Parathyroid adenoma (tissue), 2 donors: ENCODE data around the gene ATP13A3.

Experiments
- H2AFZ ChIP-seq: fragments of 300-600 bp; sonication (generic); one replicate; pipeline ENCODE4 v1.7.0; 2017; ENCODE audit warnings: antibody characterized with exemption, mild to moderate bottlenecking
- H3K27ac ChIP-seq: fragments of 300-600 bp; sonication (generic); one replicate; pipeline ENCODE4 v1.7.0; 2017
- H3K27me3 ChIP-seq: fragments of 300-600 bp; sonication (generic); one replicate; pipeline ENCODE4 v1.7.0; 2017; ENCODE audit warnings: low read length; ENCODE audit not compliant: control insufficient read depth, insufficient read depth
- H3K36me3 ChIP-seq: fragments of 300-600 bp; sonication (generic); one replicate; pipeline ENCODE4 v1.7.0; 2017; ENCODE audit warnings: low read length; ENCODE audit not compliant: control insufficient read depth, insufficient read depth
- H3K4me1 ChIP-seq: fragments of 300-600 bp; sonication (generic); one replicate; pipeline ENCODE4 v1.7.0; 2017; ENCODE audit warnings: control low read depth
- H3K4me2 ChIP-seq: fragments of 300-600 bp; sonication (generic); one replicate; pipeline ENCODE4 v1.7.0; 2017; ENCODE audit warnings: low read length
- H3K4me3 ChIP-seq: fragments of 300-600 bp; sonication (generic); one replicate; pipeline ENCODE4 v1.7.0; 2017; ENCODE audit warnings: low read depth, low read length
- H3K79me2 ChIP-seq: fragments of 300-600 bp; sonication (generic); one replicate; pipeline ENCODE4 v1.7.0; 2017; ENCODE audit warnings: control low read depth
- H3K9ac ChIP-seq: fragments of 300-600 bp; sonication (generic); one replicate; pipeline ENCODE4 v1.7.0; 2017; ENCODE audit warnings: mild to moderate bottlenecking
- H3K9me3 ChIP-seq: fragments of 300-600 bp; sonication (generic); one replicate; pipeline ENCODE4 v1.7.0; 2017; ENCODE audit warnings: low read length; ENCODE audit not compliant: control insufficient read depth
- TF ChIP-seq, protein P1 (sequence below): fragments of 300-600 bp; sonication (generic); IDR thresholded peaks from one replicate; pipeline ENCODE4 v1.7.0; 2017; ENCODE audit warnings: antibody characterized with exemption, mild to moderate bottlenecking
- donor health status: primary hyperparathyroidism.

ATP13A3 gene

DNA sequence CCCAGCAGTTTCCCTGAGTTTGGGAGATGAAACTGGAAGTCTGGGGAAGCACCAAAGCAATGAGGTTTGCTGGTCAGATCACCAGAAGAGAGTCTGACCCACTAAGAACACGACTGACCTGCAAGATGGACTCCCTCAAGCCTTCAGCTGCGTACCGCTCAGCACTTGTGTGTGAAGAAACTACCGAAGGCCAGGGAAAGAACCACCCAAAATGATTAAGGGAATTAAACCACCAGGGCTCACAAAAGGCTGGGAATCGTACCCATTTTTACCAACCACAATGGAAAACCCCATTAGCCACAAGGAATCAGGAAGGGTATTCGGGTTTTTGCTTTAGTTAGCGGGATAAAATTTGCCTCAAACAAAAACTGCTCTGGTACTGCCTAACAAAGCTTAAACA is 21.6 kb downstream of the ATP13A3 start:
- Histone ChIP-seq H3K79me2 (peaks cover 22% of the 10 kb centered on the region), H3K4me2 (no peak overlapping the region), H3K9ac (no peak overlapping the region), H3K4me3 (no peak overlapping the region), H3K27ac (no peak overlapping the region), H3K4me1 (no peaks in the 10 kb centered on the region), H3K27me3 (no peaks in the 10 kb centered on the region), H2AFZ (no peak overlapping the region), H3K36me3 (no peaks in the 10 kb centered on the region), H3K9me3 (no peaks in the 10 kb centered on the region)
- TF ChIP-seq, protein P1, sequence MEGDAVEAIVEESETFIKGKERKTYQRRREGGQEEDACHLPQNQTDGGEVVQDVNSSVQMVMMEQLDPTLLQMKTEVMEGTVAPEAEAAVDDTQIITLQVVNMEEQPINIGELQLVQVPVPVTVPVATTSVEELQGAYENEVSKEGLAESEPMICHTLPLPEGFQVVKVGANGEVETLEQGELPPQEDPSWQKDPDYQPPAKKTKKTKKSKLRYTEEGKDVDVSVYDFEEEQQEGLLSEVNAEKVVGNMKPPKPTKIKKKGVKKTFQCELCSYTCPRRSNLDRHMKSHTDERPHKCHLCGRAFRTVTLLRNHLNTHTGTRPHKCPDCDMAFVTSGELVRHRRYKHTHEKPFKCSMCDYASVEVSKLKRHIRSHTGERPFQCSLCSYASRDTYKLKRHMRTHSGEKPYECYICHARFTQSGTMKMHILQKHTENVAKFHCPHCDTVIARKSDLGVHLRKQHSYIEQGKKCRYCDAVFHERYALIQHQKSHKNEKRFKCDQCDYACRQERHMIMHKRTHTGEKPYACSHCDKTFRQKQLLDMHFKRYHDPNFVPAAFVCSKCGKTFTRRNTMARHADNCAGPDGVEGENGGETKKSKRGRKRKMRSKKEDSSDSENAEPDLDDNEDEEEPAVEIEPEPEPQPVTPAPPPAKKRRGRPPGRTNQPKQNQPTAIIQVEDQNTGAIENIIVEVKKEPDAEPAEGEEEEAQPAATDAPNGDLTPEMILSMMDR, result no peak

DNA sequence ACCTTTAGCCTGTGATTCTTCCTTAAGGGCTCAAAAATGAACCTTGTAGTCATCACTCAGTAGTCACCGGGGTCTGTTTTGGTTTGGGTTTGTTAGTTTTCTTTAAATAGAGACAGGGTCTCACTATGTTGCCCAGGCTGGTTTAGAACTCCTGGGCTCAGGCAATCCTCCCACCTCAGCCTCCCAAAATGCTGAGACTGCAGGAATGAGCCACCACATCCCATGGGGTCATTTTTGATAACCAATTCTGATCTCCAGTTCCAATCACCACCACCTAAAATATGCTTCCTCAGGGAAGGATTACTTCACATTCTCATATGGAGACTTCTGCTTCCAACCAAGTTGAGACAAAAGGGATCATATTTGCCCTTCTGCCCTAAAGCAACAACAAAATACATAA is 22.1 kb downstream of the ATP13A3 start:
- no peaks in the 10 kb centered on the region for H3K36me3 ChIP-seq
- H3K4me2 ChIP-seq, result no peak overlapping the region
- no peak overlapping the region for H2AFZ ChIP-seq
- no peak overlapping the region for H3K9ac ChIP-seq
- no peaks in the 10 kb centered on the region for H3K4me1 ChIP-seq
- TF ChIP-seq, protein P1, result no peak
- no peak overlapping the region for H3K4me3 ChIP-seq
- no peaks in the 10 kb centered on the region for H3K27me3 ChIP-seq
- no peak overlapping the region for H3K27ac ChIP-seq
- peaks cover 23% of the 10 kb centered on the region for H3K79me2 ChIP-seq
- H3K9me3 ChIP-seq, result no peaks in the 10 kb centered on the region

DNA sequence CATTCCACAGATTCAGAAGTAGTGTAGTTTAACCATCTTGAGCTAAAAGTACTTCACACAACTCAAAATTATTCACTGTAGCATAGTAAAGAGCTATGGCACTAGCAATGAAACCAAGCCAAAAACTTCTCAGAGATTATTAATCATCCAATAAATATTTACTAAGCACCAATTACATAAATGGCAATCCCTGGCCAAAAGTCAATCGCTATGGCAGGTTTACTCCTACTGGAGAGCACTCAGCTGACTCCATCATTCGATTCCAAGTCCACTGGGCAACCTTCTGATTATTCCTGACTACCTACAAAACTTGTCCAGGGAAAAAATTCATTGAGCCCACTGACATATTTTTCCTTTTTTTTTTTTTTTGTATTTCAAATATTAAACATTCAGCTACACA is 23.9 kb downstream of the ATP13A3 start:
- H3K36me3 ChIP-seq, result no peaks in the 10 kb centered on the region
- H3K4me2 ChIP-seq, result no peak overlapping the region
- H3K4me3 ChIP-seq, result no peak overlapping the region
- peaks cover 20% of the 10 kb centered on the region for H3K79me2 ChIP-seq
- TF ChIP-seq, protein P1, result no peak
- no peak overlapping the region for H3K27ac ChIP-seq
- no peaks in the 10 kb centered on the region for H3K27me3 ChIP-seq
- H2AFZ ChIP-seq, result no peak overlapping the region
- H3K9ac ChIP-seq, result no peak overlapping the region
- no peaks in the 10 kb centered on the region for H3K4me1 ChIP-seq
- no peaks in the 10 kb centered on the region for H3K9me3 ChIP-seq

DNA sequence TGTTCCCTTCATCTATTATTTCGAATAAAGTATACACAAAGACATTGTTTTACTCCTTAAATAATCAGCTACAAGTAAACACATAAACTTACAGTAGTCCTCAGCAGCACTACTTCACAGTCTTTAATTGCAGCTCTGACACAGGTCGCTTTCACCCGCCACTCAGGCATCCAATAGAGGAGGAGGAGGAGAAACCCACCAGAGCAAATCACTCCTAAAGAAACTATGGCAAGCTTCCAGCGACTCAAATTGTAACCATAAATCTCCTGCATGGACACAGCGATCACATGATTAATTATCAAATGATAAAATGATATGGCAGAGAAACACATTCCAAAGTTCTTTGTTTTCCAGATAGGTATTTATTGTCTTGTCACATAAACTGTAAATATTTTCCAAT is 26.2 kb downstream of the ATP13A3 start:
- Histone ChIP-seq H3K27ac (no peak overlapping the region), H3K4me1 (no peaks in the 10 kb centered on the region), H3K27me3 (no peaks in the 10 kb centered on the region), H3K9me3 (no peaks in the 10 kb centered on the region), H3K4me2 (no peak overlapping the region), H3K36me3 (no peaks in the 10 kb centered on the region), H3K4me3 (no peak overlapping the region), H3K9ac (no peak overlapping the region), H3K79me2 (peaks cover 19% of the 10 kb centered on the region), H2AFZ (no peak overlapping the region)
- TF ChIP-seq, protein P1, result no peak

DNA sequence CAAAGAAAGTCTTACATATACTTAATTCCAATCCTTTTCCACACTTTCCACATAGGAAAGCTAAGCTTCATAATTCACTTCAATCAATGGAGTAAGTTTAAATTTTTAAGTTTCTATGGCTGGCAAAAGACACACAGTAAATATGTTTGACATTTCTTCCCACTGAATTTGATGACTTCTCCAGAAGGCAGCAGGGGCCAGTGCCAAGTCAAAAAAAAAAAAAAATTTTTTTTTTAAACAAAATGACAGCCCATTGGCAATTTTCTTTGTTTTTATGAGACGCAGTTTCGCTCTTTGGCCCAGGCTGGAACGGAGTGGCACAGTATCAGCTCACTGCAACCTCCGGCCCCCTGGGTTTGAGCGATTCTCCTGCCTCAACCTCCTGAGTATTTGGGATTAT is 28.7 kb downstream of the ATP13A3 start:
- Histone ChIP-seq H3K79me2 (peaks cover 2% of the 10 kb centered on the region), H3K4me2 (no peak overlapping the region), H3K9me3 (no peaks in the 10 kb centered on the region), H3K27ac (no peak overlapping the region), H3K4me3 (no peak overlapping the region), H3K9ac (no peak overlapping the region), H3K4me1 (no peaks in the 10 kb centered on the region), H2AFZ (no peak overlapping the region), H3K36me3 (no peaks in the 10 kb centered on the region), H3K27me3 (no peaks in the 10 kb centered on the region)
- TF ChIP-seq, protein P1, result no peak
